Sigmoid colon (tissue), 4 donors: ENCODE data around the gene ADRB1.

Source experiments
- EP300 ChIP-seq, 4 donors: sonication (generic); formaldehyde crosslinking; IDR thresholded peaks; one replicate each; pipeline ENCODE4 v1.6.1; 2017; ENCODE audit warnings: antibody characterized with exemption in 4 of 4
- POLR2A ChIP-seq, 2 donors: fragments of 450-650 bp; IDR thresholded peaks; one replicate each; pipeline ENCODE4 v1.6.1; 2016; ENCODE audit warnings: antibody characterized with exemption in 2 of 2, mild to moderate bottlenecking in 2 of 2, moderate library complexity in 2 of 2
- POLR2AphosphoS5 ChIP-seq, 4 donors: sonication (generic); formaldehyde crosslinking; IDR thresholded peaks; one replicate each; pipeline ENCODE4 v1.6.1; 2017; ENCODE audit warnings: antibody characterized with exemption in 4 of 4
- TF ChIP-seq, protein P1 (sequence below), 4 experiments: fragments of 450-650 bp in 3 of 4; fragments of 200-600 bp in 1 of 4; IDR thresholded peaks; one replicate each; pipeline ENCODE4 v1.5.1; 2016 to 2019; ENCODE audit warnings: antibody characterized with exemption in 4 of 4, mild to moderate bottlenecking in 3 of 4, moderate library complexity in 2 of 4

DNA sequence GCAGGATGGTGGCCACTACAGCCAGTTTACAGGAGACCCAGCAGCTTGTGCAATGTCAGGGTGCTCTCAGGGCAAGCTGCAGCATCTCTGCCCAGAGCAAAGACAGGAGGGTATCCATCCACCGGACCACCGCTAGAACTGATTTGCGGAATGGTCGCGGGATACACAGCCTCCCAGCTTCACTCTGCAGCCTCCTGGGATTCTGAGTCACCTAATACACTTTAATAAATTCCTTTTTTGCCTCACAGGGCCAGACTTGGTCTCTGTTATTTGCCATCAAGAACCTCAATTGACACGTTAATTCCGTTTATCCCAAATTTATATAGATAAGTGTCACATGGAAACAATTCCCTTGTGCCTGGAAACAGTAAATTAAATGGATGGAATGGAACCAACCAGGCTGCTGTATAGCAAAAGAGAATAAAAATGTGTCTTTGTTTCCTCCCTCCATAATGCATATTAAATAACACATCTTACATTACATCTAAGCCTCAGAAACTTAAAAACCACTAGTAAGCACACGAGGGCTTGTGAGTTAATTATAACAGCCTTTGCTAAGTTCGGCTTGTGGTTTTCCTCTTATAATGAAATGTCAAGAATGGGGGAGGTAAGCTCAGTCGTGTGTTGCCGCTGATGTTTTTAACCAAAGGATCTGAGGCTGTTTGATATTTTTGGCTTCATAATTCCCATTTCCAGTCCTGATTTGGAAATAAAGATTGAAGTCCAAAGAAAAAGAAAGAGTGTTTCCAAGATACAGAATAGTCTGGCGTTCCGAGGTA is 52.1 kb downstream of the ADRB1 start:
- TF ChIP-seq POLR2A (IDR thresholded peaks at IDR 0.05) = no peak
- TF ChIP-seq, protein P1, sequence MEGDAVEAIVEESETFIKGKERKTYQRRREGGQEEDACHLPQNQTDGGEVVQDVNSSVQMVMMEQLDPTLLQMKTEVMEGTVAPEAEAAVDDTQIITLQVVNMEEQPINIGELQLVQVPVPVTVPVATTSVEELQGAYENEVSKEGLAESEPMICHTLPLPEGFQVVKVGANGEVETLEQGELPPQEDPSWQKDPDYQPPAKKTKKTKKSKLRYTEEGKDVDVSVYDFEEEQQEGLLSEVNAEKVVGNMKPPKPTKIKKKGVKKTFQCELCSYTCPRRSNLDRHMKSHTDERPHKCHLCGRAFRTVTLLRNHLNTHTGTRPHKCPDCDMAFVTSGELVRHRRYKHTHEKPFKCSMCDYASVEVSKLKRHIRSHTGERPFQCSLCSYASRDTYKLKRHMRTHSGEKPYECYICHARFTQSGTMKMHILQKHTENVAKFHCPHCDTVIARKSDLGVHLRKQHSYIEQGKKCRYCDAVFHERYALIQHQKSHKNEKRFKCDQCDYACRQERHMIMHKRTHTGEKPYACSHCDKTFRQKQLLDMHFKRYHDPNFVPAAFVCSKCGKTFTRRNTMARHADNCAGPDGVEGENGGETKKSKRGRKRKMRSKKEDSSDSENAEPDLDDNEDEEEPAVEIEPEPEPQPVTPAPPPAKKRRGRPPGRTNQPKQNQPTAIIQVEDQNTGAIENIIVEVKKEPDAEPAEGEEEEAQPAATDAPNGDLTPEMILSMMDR (IDR thresholded peaks at IDR 0.05) = no peak
- no peak for TF ChIP-seq EP300 (IDR thresholded peaks at IDR 0.05)
- no peak for TF ChIP-seq POLR2AphosphoS5 (IDR thresholded peaks at IDR 0.05)
